ENCODE results near the gene TMEM63C.

- TF ChIP-seq, protein P1, sequence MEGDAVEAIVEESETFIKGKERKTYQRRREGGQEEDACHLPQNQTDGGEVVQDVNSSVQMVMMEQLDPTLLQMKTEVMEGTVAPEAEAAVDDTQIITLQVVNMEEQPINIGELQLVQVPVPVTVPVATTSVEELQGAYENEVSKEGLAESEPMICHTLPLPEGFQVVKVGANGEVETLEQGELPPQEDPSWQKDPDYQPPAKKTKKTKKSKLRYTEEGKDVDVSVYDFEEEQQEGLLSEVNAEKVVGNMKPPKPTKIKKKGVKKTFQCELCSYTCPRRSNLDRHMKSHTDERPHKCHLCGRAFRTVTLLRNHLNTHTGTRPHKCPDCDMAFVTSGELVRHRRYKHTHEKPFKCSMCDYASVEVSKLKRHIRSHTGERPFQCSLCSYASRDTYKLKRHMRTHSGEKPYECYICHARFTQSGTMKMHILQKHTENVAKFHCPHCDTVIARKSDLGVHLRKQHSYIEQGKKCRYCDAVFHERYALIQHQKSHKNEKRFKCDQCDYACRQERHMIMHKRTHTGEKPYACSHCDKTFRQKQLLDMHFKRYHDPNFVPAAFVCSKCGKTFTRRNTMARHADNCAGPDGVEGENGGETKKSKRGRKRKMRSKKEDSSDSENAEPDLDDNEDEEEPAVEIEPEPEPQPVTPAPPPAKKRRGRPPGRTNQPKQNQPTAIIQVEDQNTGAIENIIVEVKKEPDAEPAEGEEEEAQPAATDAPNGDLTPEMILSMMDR (IDR thresholded peaks at IDR 0.05) = no peak
- TF ChIP-seq POLR2A (IDR thresholded peaks at IDR 0.05) (no peak), POLR2AphosphoS5 (IDR thresholded peaks at IDR 0.05; ENCODE audit: insufficient read depth in 1 of 2, low read depth in 1 of 2) (no peak)
Observed at GRCh38 chr14:77284066-77284465, 102.5 kb downstream of the TMEM63C start.
